Right lung (tissue), 5 donors: Measurements from ENCODE around the gene EFNB2. TPM values are rescaled to one million over a fixed set of nuclear protein-coding genes. Genes with fewer than 3 reads are reported as not detected.

Experiments
- DNase-seq, 2 donors: peaks; one replicate each; pipeline ENCODE4 v3.0.0-alpha.2; 2013
- polyA plus RNA-seq, 5 donors: library from polyadenylated mRNA; unstranded; fragments of 120-200 nt; gene quantifications; one replicate each; pipeline versions ENCODE4 v1.2.1 to v1.2.3, GENCODE V29; 2013; ENCODE audit warnings: inconsistent platforms in 1 of 5, low replicate concordance in 1 of 5; ENCODE audit not compliant: insufficient read length in 5 of 5, insufficient read depth in 1 of 5

The EFNB2 gene
- polyA plus RNA-seq, 5 donors: 71.0 to 89.7 (median 83.5) TPM

DNA sequence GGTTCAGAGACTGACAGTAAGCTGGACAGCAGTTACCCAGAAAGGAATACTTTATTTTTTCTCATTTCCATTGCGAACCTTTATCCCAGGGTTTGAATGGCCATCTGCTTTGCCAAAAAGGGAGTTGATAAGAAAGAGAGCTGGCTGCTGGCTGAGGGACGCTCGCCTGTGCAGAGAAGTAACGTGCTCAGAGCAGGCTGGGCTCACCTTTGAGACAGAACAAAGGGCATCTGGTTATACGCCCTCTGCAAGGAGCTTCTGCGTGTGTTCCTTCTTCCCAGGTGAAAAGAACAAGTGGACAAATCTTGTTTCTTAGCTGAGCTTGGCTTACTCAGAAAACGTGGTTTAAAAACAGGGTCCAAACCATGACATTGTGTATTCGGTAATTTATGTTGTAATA, 47.4 kb downstream of the EFNB2 start:
- DNase-seq: no peak

DNA sequence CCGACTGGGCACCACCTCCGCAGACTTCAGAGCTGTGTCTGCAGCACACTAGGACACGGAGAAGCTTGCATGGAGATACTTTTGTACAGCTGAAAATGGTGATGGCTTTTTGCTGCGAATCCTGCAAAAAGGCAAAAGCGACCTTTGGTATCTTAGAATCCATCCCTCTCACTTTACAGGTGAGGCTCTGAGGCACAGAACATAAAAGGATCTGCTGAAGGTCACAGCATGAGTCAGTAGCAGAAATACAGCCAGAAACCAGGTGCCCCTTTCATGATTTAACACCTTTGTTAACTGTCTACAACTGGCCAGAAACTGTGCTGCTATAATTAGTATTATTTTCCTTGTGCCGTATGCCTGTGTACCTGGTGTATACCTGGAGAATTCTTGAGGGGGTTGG, 48.3 kb downstream of the EFNB2 start:
- no peak for DNase-seq

DNA sequence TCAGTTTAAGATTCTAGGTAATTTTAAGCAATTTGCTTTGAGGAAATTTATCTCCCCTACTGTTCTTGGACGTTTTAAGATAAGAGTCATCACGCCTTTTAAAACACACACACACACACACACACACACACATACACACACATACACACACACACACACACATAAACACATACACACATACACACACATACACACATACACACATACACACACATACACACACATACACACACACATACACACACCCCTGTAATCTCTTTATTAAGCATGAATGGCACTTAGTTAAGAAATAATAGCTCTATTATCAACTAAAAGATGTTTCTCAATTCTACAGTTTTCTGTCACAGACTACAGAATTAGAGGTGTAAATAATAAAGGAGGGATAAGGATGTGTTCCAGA, 49.2 kb downstream of the EFNB2 start:
- no peak for DNase-seq

DNA sequence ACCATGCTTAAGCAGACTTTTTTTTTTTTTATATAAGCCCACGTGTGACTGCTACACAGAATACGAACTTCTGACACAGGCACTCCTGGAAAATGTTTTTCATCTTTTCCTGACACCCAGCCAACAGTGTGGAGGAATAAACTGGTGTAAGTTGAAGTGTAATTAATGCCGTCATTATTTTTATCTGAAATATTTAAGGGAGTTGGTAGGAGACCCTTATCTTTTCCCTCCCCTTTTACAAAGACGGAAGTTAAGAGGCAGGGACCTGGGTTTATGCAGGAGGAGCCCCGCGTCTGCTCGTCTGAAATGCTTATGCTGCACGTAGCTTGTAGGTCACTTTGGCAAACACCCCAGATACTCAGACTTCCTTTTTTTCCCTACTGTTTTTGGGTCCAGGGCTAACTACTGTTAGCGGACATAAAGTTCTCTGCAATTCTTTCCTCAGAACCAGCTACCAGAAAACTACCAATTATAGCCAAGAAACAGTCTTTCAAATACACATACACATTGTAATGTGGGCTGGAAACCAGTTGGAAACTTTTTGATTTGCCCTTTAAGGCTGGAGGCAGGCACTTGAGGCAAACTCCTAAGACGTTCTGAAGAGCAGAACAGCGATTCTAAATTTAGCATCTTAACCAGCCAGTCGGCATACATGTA, 50.8 kb downstream of the EFNB2 start:
- DNase-seq: peak; percentile 58 to 60

DNA sequence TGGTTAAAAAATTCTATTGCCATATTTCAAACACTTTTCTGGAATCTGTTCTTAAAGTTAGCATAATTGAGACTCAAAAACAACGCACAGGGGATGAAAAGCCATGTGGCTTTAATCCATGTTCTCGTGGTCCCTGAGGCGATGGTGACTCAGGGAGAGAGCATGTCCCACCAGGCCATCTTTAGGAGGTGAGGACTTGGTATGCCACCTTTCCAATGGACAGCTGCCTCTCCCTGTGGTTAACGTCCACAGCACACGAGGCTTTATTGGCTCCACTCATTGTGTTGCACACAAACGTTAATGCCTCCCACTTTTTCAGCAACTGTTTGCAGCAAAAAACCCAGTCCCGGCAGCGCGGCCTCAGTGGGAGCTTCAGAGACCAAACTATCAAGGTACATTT, 51.4 kb downstream of the EFNB2 start:
- no peak for DNase-seq

DNA sequence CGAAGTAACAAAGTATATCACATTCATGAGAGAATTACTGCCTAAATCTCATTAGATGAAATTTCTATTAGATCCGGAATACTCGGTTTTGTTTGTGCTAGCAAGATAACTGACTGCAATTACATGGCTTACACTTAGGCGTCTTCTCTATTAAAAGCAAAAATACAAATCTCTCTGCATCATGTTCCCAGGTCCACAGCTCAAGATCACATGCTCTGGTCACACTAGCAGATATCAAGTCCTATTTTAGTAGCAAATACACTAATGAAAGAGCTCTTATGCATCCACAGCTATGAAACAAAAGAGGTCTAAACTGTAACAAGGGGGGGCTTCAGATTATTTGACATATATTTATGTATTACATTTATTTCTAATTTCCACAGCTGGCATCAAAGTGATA, 53.5 kb downstream of the EFNB2 start:
- DNase-seq: no peak

DNA sequence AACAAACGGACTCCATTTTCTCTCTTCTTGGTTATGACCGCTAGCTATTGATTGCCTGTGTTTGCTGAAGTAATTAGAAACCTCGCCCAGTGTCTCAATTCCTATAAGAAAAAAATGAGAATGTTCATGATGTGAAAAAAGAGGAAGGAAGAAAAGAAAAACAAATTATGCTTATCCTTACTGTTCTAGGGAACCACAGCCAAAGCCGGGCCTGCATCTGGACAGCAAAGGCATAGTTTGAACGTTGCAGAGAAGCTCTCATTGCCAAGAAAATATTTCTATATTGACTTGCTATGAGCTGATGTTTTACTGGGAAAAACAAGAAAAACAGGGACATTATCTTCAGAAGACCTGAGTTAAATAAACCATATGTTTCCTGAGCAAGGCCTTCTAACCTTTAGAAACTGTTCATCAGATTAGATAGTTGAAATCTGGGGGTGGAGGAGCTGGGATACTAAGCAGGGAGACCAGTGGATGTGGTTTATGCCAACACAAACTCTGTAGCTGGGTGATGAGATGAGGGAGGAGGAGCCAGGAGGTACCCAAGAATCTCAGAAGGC, 55.0 kb downstream of the EFNB2 start:
- no peak for DNase-seq

DNA sequence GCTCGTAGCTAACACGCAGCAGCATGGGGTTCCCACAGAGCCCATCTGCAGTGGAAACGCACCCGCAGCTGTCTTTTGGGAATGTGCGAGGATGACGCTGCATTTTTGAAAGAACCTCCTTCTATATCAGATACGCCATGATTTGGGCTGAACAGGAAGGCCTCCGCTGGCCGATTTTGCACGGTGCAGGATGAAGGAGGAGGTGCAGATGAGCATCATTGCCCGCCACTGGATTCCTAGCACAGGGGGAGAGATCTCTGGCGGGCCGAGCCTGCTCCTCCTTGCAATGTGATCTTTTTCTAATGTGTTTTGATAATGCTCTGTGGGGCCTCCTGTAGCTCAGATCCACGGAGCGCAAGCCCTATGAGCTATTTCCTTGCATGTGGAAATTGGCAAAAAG, 55.5 kb downstream of the EFNB2 start:
- DNase-seq: no peak

DNA sequence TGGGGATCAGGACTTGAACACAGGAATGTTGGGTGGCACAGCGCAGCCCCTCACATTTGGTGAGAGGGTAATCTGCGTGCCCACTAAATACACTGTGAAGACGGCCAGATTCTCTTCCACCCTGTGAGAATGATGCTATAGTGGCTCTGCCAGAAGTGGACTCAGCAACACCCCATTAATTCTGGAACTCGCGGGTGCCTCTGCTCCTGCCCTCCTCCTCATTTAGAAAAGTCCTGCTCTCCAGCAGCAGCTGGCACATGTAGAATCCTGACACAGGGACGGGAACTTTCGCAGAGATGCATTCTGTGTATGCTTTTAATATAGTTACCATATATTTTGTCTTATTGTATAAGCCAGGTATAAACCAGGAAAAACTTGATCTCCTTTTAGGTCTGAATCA, 57.3 kb downstream of the EFNB2 start:
- DNase-seq: no peak

DNA sequence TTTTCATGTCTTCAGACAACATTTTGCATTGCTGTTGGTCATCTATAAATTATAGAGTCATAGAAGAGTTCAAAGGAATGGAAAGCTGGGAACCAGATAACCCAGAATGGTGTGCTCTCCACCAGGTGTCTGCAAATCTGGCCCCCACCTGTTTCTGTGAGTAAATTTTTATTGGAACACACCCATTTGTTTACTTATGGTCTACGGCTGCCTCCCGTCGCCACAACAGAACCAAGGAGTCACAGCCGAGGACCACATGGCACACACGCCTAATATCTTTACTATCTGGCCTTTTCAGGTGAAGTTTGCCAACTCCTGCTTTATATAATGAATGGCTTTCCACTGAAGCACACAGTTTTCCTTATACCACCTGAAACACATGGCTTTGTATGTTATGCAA, 58.2 kb downstream of the EFNB2 start:
- no peak for DNase-seq

DNA sequence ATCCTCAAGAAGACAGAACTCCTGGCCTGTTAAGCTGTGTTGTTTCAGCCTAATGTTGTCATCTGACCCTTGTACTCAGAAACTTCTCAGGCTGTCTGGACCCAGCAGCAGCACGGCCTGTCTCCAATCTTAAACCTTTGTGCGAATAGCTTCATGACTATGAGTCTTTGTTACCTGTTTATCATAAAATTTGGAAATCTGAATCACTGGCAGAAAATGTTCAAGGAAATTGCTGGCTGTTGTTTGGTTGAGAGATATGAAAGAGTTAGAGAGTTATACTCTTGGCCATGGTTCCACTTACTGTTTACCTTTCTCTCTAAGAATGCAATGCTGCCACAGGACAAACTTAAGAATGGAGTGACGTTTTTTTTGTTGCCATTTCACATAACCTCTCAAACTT, 59.6 kb downstream of the EFNB2 start:
- DNase-seq: no peak

DNA sequence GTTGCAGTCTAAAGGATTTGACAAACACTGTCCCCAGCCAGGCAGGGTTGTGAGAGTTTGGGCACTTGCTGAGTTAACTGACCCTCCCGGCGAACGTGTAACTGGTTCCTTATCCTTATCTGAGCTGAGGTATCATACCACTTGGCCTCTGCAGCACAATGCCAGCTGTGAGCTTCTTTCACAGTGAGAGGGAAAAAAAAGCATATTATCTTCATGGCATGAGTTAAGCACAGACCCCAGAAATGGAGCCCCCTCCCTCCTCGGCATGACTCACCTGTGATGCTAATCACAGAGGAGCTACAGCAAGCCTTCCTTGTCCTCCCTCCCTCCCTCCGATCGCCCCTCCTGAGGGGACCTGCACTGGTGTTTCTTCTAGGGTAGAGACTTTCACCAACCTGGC, 60.5 kb downstream of the EFNB2 start:
- DNase-seq: no peak

DNA sequence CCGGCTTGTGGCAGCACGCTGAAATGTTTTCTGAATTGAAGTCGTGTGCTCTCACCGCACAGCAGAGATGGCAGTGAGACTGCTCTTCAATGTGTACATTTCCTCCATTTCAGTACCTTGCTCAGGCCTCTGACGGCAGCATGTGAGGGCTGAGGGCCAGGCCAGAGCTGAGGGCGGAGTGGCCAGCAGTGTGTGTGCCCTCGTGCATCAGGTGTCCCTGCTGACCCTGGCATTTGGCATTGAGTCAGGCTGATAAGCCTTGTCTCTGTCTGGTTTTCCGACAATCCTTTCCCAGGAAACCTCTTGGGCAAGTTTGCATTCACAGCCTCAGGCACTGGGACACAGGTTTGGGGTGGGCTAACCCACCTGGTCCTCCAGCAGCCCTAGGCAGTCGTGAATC, 62.3 kb downstream of the EFNB2 start:
- no peak for DNase-seq

DNA sequence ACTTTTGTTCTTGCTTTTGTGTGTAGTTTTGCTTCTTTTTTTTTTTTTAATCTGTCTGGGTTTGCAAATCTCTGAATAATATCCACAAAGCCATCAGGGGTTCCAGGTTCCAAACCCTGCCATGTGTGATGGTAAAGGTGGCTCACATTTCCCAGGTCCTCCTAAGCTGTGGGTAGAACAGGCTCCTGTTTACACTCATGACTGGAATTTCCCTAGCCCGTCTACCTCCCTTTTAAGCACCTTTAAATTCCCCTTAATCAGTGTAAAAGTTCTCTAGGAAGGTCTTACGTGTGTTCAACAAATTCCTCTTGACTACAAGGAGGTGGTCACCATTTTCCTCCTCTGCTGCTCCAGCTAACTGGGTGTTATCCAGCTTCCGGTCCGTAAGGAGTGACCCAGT, 62.8 kb downstream of the EFNB2 start:
- no peak for DNase-seq

DNA sequence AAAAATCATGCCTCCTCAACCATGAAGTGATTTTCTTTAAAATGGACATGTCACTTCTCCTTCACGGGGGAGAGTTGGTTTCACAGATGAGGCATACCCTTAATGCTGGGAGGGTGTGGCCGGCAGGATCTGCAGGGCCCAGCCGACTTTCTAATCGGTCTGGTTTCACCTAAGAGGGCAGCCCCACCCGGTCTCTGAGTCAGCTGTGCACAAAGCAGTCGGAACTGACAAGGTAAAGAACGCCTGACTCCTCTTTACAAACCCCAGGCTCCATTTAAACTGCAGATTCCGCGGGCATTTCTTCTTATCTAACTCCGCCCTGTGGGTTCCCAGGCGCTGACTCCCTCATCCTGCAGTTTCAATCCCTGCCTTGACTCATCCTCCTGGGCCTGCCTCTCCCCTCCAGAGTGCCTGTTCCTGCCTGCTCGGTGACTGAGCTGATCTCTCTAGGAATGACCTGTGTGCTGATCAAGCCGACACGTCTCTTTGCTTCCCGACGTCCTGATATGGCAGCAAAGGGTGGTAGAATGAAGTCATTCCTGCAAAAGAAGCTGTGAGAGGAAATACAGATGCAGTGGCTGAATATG, 63.4 kb downstream of the EFNB2 start:
- DNase-seq: no peak

DNA sequence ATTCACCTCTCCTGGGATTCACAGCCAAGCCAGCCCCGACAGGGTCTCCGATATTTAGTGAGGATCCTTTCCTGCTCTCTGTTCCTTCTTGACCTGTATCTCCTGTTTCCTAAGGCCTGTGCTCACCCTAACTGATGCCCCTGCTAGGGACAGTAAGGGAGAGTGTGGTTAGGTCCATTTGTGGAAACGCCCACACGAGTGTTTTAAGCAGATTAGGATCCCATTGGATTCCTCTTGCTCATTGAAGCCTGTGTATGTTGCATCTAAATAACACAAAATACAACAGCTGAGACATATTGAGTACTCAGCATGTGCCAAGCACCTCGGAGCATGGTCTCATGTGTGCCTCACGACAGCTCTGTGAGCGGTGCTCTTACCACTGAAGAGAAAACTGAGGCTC, 64.9 kb downstream of the EFNB2 start:
- no peak for DNase-seq

DNA sequence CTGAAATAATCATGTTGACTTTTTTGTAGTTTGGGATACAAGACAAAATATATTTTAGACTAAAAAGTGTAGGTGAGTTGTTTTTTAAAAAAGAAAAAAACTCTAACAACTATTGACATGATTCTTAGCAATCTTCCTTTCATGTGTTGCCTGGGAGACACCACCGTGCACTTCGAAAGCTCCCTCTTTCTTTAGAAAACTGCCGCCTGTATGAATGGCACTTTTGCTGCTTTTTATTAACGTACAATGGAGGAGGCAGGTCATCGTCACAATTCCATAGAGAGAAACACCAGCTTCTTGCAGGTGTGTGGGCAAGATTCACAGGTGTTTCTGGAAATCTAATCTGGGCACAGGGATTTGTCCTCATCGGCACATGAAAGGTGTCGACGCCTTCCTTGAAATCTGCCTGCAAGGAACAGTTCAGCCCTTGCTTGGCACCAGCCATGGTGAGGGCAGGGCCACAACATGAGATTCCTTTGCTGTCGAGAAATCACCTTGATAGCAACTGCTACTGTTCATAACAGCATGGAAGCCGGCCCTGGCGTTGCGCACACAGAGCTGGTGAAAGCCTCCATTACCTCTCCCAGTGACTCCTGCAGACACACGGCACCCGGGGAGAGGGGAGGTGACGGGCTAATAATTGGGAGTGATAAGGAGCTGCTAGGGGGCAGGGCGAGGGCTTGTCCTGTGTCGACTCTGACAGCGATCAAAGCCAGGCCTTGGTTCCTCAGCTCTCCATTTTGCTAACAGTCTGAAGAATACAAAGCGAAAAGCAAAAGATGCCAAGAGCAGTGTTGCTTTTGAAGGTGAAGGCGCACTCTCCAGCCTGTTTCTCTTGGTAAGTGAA, 66.5 kb downstream of the EFNB2 start:
- DNase-seq: no peak

DNA sequence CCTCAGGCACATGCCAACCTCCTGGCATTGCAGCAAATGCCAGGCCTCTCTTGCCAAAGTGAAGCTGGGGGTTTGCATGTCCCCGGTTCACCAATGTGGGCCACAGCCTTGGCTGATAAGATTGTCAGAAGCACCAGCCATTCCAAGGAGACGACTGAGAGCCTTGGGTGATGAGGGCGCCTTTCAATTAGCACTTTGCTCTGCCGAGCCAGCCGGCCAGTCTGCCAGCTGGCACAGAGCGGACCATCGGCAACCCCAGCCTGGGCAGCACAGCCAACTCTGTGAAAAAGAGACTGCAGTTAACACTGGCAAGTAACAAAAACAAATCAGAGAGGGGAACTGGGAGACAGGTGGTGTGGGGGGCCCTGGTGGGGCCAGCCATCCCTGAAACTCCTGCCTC, 67.3 kb downstream of the EFNB2 start:
- DNase-seq: no peak

DNA sequence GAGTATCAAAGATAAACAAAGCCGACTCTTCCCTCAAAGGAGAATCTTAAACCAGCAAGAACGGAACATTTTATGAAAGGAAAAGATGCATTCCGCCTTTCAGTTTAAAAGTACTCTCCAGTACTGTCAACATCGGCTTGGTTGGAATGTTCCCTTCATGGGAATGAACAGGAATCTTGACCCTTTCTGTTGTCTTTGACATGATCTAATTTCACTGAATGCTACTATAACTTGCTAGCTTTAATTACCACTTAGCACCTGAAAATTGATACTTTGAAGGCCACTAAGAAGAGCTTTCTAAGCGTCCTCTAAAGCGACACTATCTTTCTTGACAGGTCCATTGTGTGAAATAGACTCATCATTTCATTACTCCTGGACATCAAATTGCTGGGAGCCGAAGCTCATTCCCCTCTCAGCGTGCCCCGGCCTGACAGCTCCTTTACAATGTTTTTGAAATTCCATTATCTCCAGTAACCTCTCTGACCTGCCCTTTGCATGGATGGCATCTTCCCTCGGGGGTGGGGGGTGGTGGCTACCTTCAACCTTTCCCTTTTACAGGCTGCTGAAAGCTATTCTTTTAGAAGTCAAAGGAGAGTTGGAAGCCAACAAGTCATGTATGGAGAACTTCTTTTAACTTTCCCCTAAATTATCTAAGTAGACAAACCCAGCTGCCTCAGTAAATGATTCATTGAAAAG, 67.9 kb downstream of the EFNB2 start:
- no peak for DNase-seq

DNA sequence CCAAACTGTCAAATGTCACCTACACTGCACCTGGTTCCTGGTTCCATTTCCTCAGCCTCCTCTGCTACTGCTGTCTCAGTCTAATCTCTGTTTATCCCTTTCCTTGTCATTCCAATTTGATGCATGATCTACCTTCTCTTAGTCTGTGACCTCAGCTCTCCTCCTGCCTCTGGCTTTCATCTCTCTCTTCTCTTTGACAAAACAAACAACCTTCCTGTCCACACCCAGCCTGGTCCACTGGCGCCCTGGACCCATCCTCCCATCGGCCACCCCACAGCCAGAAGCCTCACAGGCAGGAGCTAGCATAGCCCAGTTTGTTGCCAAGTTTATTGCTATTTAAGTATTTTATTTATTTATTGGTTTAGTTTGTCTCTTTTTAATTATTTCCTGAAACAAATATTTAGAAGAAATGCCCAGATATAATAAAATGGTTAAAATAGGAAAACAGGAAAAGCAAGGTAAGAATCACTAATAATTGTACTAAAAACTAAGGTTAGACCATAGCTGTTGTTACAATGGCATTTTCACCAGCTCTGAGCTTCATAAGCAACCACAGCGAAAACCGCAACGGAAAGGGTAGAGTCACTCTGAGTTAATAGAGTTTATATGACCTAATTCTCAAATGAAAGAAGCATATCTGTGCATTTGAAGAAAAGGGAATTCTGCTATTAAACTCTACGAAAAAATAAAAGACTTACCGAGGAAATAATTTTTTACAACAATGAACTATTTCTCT, 68.6 kb downstream of the EFNB2 start:
- no peak for DNase-seq

DNA sequence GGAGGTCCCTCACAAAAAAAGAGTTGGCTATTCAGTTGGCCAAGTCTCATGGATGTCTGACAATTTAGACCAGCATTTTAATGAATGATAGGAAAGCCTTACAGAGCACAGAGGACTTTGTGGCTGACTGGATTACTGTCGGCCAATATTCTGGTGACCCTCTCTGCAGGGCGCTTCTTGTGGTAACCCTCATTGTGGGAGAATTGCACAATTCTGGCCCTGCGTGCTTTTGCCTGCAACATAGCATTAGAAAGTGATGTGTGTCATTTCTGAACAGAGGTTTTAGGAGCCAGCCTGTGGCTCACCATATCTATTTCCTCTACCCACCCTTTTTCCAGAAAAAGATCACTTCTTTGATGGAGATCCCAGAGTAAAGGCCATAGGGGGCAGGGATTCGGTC, 71.4 kb downstream of the EFNB2 start:
- DNase-seq: no peak

DNA sequence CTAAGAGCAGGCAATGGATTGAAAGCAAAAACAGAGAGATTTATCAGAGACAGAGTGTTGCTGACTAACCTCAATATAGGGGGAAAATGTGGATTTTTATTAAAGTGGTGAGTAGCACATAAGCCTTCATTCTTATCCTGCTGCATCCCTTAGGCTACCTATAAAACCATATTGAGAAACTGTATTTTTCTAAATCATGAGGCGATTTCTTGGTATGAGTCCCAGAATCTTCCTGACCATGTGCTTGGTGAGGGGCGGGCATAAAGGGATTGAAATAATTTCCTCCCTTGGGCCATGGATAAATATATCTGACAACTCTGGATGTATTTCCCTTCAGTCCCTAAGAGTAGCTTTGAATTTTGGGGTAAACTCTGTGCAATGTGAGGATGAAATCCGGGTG, 72.8 kb downstream of the EFNB2 start:
- DNase-seq: no peak
